Measurements from ENCODE around the gene ZNF658.
"Not testable (repeated sequence)": the region's sequence is repeated elsewhere in the genome, so short reads cannot be mapped to it uniquely, and the experiment has no call there.

ZNF658 gene

GRCh38 chr9:66900490-66901131 lies at the start of gene ZNF658:
ZNF658 (plus strand) TSS chr9:66900725; CDS start chr9:66903562, 2,837 bp downstream.
- DNase-seq (ENCODE audit: low spot score), result peak; percentile 87
- not testable (repeated sequence) for FAIRE-seq

DNA sequence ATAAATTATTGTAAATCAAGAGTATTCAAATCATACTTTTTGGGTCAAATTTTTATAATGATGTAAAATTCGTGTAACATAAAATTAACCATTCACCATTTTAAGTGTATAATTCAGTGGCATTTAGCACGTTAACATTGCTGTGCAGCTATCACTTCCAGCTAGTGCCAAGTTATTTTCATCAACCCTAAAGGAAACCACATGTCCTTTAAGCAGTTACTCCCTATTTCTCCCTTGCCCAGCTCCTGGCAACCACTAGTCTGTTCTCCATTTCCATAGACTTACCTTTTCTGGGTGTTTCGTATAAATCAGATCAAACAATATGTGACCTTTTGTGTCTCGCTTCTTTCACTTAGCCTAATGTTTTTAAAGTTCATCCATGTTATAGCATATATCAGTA lies 38.8 kb upstream of the ZNF658 start:
- not testable (repeated sequence) for FAIRE-seq; DNase-seq (ENCODE audit: low spot score)

- not testable (repeated sequence) for FAIRE-seq; DNase-seq (ENCODE audit: low spot score)
Measured at GRCh38 chr9:66868660-66869059, 31.9 kb upstream of the ZNF658 start.

DNA sequence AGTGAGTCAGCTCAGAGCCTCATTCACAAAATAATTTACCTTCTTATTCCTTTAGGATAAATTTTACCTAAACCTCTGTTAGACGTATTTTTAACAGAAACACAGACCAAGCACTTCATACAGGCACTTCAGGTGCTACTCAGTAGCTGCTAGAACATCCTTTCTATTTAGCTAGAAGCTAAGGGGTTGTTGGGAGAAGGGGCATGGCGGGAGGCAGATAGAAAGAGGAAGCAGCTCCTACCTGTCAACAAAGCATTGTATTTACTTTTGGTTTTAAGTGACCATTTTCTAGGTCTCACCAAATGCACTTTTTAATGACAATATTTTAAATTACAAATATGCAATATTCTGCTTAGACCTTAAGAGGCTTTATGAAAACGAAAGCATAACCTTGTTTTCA lies 19.9 kb upstream of the ZNF658 start:
- FAIRE-seq; DNase-seq (ENCODE audit: low spot score): not testable (repeated sequence)

- DNase-seq (ENCODE audit: low spot score); FAIRE-seq: not testable (repeated sequence)
Measured at GRCh38 chr9:66881847-66882246, 18.7 kb upstream of the ZNF658 start.

DNA sequence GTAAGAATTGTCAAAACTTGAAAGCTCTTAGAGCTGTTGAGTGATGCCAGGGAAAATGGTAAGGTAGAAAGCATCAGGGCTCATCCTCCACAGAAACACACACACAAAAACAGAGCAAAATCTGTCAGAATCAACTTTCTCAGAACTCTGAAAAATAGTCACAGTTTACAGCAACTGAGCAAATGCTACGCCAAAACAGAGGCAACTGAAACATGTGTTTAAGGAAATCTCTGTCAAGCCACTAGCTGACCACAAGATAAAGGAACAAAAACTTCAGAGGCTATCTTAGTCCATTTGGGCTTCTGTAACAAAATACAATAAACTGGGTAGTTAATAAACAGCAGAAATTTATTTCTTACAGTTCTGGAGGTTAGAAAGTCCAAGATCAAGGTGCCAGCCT lies 10.2 kb upstream of the ZNF658 start:
- not testable (repeated sequence) for FAIRE-seq; DNase-seq (ENCODE audit: low spot score)

- not testable (repeated sequence) for FAIRE-seq; DNase-seq (ENCODE audit: low spot score)
Measured at GRCh38 chr9:66901141-66901540, 616 bp downstream of the ZNF658 start.

DNA sequence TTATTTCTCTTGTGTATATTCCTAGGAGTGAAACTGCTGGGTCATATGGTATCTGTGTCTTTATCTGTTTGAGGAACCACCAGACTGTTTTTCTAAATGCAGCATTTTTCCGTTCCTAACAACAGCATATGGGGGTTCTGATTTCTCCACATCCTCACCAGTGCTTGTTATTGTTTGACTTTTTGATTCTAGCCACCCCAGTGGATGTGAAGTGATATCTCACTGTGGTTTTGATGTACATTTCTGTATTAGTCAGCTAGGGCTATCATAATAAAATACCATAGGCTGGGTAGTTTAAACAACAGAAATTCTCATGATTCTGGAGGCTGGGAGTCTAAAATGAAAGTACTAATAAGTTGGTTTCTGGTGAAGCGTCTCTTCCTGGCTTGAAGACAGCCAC lies 9.0 kb downstream of the ZNF658 start:
- not testable (repeated sequence) for FAIRE-seq; DNase-seq (ENCODE audit: low spot score)

GRCh38 chr9:66920072-66920471 lies 19.5 kb downstream of the ZNF658 start:
- FAIRE-seq; DNase-seq (ENCODE audit: low spot score): not testable (repeated sequence)

DNA sequence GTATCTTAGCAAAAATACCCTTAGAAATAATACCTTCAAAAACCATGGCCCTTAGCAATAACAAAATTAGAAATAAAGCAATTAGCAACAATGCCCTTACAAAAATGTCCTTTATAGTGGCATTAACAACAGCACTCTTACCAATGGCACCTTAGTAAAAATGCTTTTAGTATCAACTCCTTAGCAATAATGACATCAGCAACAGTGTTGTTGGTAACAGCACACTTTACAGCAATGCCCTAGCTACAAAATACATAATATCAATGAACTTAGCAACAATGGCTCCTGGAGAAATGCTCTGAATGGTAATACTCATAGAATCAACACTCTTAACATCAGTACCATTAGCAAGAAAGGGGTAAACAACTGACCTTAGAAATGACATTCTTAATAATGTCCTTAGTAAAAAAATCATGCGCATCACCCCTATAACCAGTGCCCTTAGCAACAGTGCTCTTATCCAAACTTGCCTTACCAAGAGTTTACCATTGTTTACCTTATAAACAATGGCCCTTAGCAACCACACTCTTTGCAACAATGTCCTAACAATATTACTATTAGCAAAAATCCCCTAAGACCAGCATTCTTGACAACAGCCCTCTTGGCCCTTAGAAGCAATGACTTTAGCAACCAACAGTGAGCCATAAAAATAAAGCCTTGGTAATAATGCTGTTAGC lies 35.8 kb downstream of the ZNF658 start:
- not testable (repeated sequence) for FAIRE-seq; DNase-seq (ENCODE audit: low spot score)

- DNase-seq (ENCODE audit: low spot score); FAIRE-seq: not testable (repeated sequence)
Measured at GRCh38 chr9:66937662-66938061, 37.1 kb downstream of the ZNF658 start.

GRCh38 chr9:66938322-66938721 lies 37.8 kb downstream of the ZNF658 start:
- FAIRE-seq, result not testable (repeated sequence)

GRCh38 chr9:66939878-66940830 lies 39.6 kb downstream of the ZNF658 start:
- not testable (repeated sequence) for FAIRE-seq; DNase-seq (ENCODE audit: low spot score)

More at GRCh38 chr9:66938322-66938721, 37.8 kb downstream of the ZNF658 start:
- not testable (repeated sequence) for DNase-seq (ENCODE audit: low spot score)

- not testable (repeated sequence) for DNase-seq (ENCODE audit: low spot score); FAIRE-seq
Measured at GRCh38 chr9:66942400-66943155, 42.1 kb downstream of the ZNF658 start.

- DNase-seq (ENCODE audit: low spot score); FAIRE-seq: not testable (repeated sequence)
Measured at GRCh38 chr9:66952576-66952975, 52.1 kb downstream of the ZNF658 start.

Data from RCC 7860 (cell line).